Stimulated activated CD8-positive, alpha-beta memory T cell treated with anti-CD3 and anti-CD28 coated beads, Interleukin-12 subunit alpha, Interleukin-12 subunit beta, amount 100 ng/mL, for 24 hours (primary cell): ENCODE results near the gene TDRKH.

Source experiments
- DNase-seq: peaks from one replicate; pipeline ENCODE4 v3.0.0-alpha.2; 2020; ENCODE audit errors: extremely low read depth

Gene TDRKH

GRCh38 chr1:151822404-151822803, 32.1 kb upstream of the TDRKH start:
- no peak for DNase-seq

GRCh38 chr1:151820940-151821339, 30.6 kb upstream of the TDRKH start:
- DNase-seq, result no peak

- DNase-seq, result no peak
These were observed 29.8 kb upstream of the TDRKH start for GRCh38 chr1:151819976-151820623.

GRCh38 chr1:151819227-151819835, 29.0 kb upstream of the TDRKH start:
- DNase-seq, result no peak

GRCh38 chr1:151817353-151817730, 27.0 kb upstream of the TDRKH start:
- no peak for DNase-seq

- no peak for DNase-seq
These were observed 26.4 kb upstream of the TDRKH start for GRCh38 chr1:151816548-151817352.

GRCh38 chr1:151815716-151816327, 25.5 kb upstream of the TDRKH start:
- DNase-seq, result no peak

GRCh38 chr1:151814971-151815545, 24.8 kb upstream of the TDRKH start:
- DNase-seq, result no peak

GRCh38 chr1:151814426-151814825, 24.1 kb upstream of the TDRKH start:
- no peak for DNase-seq

- DNase-seq, result no peak
These were observed 23.1 kb upstream of the TDRKH start for GRCh38 chr1:151813271-151813977.

GRCh38 chr1:151811181-151811580, 20.9 kb upstream of the TDRKH start:
- no peak for DNase-seq

- no peak for DNase-seq
These were observed 19.8 kb upstream of the TDRKH start for GRCh38 chr1:151809985-151810556.

- no peak for DNase-seq
These were observed 19.1 kb upstream of the TDRKH start for GRCh38 chr1:151809290-151809984.

GRCh38 chr1:151807766-151808165, 17.5 kb upstream of the TDRKH start:
- no peak for DNase-seq

GRCh38 chr1:151807131-151807530, 16.8 kb upstream of the TDRKH start:
- DNase-seq, result no peak

GRCh38 chr1:151806170-151806569, 15.9 kb upstream of the TDRKH start:
- no peak for DNase-seq

GRCh38 chr1:151805066-151805820, 14.9 kb upstream of the TDRKH start, which contains the start of gene LINGO4:
Gene LINGO4, minus strand, starts transcription at chr1:151805419. Its CDS starts 2,715 bp downstream, at chr1:151802704.
- DNase-seq, result no peak

- no peak for DNase-seq
These were observed 13.6 kb upstream of the TDRKH start for GRCh38 chr1:151803915-151804314.

GRCh38 chr1:151803164-151803563, 12.9 kb upstream of the TDRKH start:
- DNase-seq, result no peak

- DNase-seq, result no peak
These were observed 12.1 kb upstream of the TDRKH start for GRCh38 chr1:151802372-151802771.
